Measurements from ENCODE around the gene ATG9A. TPM values are rescaled to one million over a fixed set of nuclear protein-coding genes. Genes with fewer than 3 reads are reported as not detected.

Gene ATG9A
- total RNA-seq, 2 donors from 2014 or later = 45.4 to 45.7 TPM

DNA sequence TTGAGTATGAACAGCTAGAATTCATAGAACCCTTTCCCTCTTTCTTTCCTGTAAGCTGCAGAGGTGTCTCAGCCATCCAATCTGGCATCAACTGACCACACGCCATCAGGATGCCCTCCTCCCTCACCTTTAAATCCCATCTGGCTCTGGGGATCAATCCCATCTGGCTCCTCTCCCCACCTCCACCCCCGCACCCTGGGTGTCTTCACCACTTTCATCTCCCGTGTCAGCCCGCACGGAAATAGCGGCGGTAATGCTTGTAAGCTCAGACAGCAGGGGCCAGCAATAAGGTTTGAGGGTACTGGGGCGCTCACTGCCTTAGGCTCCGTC, 23.1 kb upstream of the ATG9A start:
- peak overlapping the region; percentile 51 for H3K4me3 Mint-ChIP-seq
- H3K9me3 Mint-ChIP-seq = no peaks in the 10 kb centered on the region
- peaks cover 64% of the 10 kb centered on the region for H3K27me3 Mint-ChIP-seq (ENCODE audit: insufficient read depth)
- Histone ChIP-seq H3K9ac (ENCODE audit: extremely low read depth, low read length, poor library complexity, severe bottlenecking) (no peak overlapping the region), H3K36me3 (ENCODE audit: control insufficient read depth, insufficient read depth, low read length) (peaks cover 5% of the 10 kb centered on the region), H3K27me3 (ENCODE audit: control insufficient read depth, insufficient read depth, low read length, poor library complexity, severe bottlenecking) (peaks cover 57% of the 10 kb centered on the region), H3K27ac (ENCODE audit: low read depth, low read length) (no peak overlapping the region), H3K4me1 (ENCODE audit: control insufficient read depth, insufficient read depth, low read length) (peaks cover 17% of the 10 kb centered on the region), H3K9me3 (ENCODE audit: control insufficient read depth, low read length) (no peaks in the 10 kb centered on the region), H3K4me3 (ENCODE audit: low read length) (peak overlapping the region; percentile 73)
- no peak overlapping the region for H3K27ac Mint-ChIP-seq
- no peak for DNase-seq
- H3K4me1 Mint-ChIP-seq = peaks cover 26% of the 10 kb centered on the region
- peaks cover 5% of the 10 kb centered on the region for H3K36me3 Mint-ChIP-seq (ENCODE audit: low read depth)
- TF ChIP-seq, protein P1, sequence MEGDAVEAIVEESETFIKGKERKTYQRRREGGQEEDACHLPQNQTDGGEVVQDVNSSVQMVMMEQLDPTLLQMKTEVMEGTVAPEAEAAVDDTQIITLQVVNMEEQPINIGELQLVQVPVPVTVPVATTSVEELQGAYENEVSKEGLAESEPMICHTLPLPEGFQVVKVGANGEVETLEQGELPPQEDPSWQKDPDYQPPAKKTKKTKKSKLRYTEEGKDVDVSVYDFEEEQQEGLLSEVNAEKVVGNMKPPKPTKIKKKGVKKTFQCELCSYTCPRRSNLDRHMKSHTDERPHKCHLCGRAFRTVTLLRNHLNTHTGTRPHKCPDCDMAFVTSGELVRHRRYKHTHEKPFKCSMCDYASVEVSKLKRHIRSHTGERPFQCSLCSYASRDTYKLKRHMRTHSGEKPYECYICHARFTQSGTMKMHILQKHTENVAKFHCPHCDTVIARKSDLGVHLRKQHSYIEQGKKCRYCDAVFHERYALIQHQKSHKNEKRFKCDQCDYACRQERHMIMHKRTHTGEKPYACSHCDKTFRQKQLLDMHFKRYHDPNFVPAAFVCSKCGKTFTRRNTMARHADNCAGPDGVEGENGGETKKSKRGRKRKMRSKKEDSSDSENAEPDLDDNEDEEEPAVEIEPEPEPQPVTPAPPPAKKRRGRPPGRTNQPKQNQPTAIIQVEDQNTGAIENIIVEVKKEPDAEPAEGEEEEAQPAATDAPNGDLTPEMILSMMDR (conservative IDR thresholded peaks at IDR 0.05) = no peak
- WGBS, 2 experiments (ENCODE audit: insufficient coverage in 1 of 2, insufficient read length in 1 of 2) = 15 to 27% methylated on average over 9 of the region's 9 CpGs

DNA sequence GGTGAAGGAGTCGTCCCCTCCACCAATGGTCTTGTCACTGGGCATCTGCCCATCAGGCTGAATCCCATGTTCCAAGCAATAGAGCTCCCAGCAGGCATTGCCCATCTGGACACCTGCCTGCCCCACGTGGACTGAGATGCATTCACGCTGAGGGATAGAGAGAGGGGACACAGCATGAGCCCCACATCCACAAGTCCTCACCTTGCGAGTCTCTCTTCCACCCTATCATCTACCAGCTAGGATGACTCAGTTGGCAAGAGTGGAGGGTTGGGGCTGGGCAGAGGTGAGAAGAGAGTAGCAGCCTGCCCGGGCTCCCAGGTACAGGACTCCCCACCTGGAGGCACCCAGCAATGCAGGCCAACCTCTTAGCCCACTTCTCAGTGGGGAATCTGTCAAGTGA, 22.6 kb upstream of the ATG9A start:
- peaks cover 17% of the 10 kb centered on the region for H3K4me1 ChIP-seq (ENCODE audit: control insufficient read depth, insufficient read depth, low read length)
- 67 to 71% methylated on average over 2 to 5 of the region's 5 CpGs for WGBS, 2 experiments (ENCODE audit: insufficient coverage in 1 of 2, insufficient read length in 1 of 2)
- peaks cover 10% of the 10 kb centered on the region for H3K36me3 ChIP-seq (ENCODE audit: control insufficient read depth, insufficient read depth, low read length)

DNA sequence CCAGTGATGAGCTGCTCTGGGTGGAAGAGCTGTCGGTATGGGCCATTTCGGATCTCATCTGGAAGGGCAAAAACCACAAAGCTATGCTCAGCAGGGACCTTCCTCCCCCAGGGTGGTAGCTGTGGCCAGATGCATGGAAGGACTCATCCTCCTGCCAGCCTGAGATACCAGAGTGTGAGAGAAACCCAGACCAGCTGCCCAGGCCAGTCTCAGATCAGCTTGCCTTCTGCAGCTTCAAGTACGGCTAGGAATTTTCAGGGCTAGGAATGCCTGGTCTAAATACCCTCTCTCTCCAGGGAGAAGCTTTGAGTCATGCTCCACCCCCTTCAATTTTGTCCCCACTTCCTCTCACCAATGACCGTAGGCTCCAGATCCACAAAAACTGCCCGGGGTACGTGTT, 22.2 kb upstream of the ATG9A start:
- Histone ChIP-seq H3K27ac (ENCODE audit: low read depth, low read length) (no peak overlapping the region), H3K9me3 (ENCODE audit: control insufficient read depth, low read length) (no peaks in the 10 kb centered on the region), H3K36me3 (ENCODE audit: control insufficient read depth, insufficient read depth, low read length) (peaks cover 14% of the 10 kb centered on the region), H3K9ac (ENCODE audit: extremely low read depth, low read length, poor library complexity, severe bottlenecking) (no peak overlapping the region), H3K4me1 (ENCODE audit: control insufficient read depth, insufficient read depth, low read length) (peaks cover 17% of the 10 kb centered on the region), H3K27me3 (ENCODE audit: control insufficient read depth, insufficient read depth, low read length, poor library complexity, severe bottlenecking) (peaks cover 53% of the 10 kb centered on the region), H3K4me3 (ENCODE audit: low read length) (no peak overlapping the region)
- H3K9me3 Mint-ChIP-seq = no peaks in the 10 kb centered on the region
- WGBS, 2 experiments (ENCODE audit: insufficient coverage in 1 of 2, insufficient read length in 1 of 2) = 88 to 94% methylated on average over 5 to 6 of the region's 6 CpGs
- H3K27ac Mint-ChIP-seq = no peak overlapping the region
- no peak overlapping the region for H3K4me3 Mint-ChIP-seq
- peaks cover 26% of the 10 kb centered on the region for H3K4me1 Mint-ChIP-seq
- no peak for DNase-seq
- peaks cover 5% of the 10 kb centered on the region for H3K36me3 Mint-ChIP-seq (ENCODE audit: low read depth)
- H3K27me3 Mint-ChIP-seq (ENCODE audit: insufficient read depth) = peaks cover 56% of the 10 kb centered on the region
- TF ChIP-seq, protein P1 (conservative IDR thresholded peaks at IDR 0.05) = no peak

More for the DNA sequence above, 22.6 kb upstream of the ATG9A start:
- Mint-ChIP-seq H3K27me3 (ENCODE audit: insufficient read depth) (peaks cover 60% of the 10 kb centered on the region), H3K36me3 (ENCODE audit: low read depth) (peaks cover 5% of the 10 kb centered on the region), H3K4me3 (peak overlapping the region; percentile 51), H3K27ac (no peak overlapping the region), H3K4me1 (peaks cover 26% of the 10 kb centered on the region), H3K9me3 (no peaks in the 10 kb centered on the region)
- Histone ChIP-seq H3K27me3 (ENCODE audit: control insufficient read depth, insufficient read depth, low read length, poor library complexity, severe bottlenecking) (peaks cover 57% of the 10 kb centered on the region), H3K9me3 (ENCODE audit: control insufficient read depth, low read length) (no peaks in the 10 kb centered on the region), H3K27ac (ENCODE audit: low read depth, low read length) (no peak overlapping the region), H3K4me3 (ENCODE audit: low read length) (no peak overlapping the region), H3K9ac (ENCODE audit: extremely low read depth, low read length, poor library complexity, severe bottlenecking) (no peak overlapping the region)
- TF ChIP-seq, protein P1 (conservative IDR thresholded peaks at IDR 0.05) = no peak
- DNase-seq = no peak
